IMR-90 (cell line): ENCODE data around the gene PDE11A.
"Not testable (repeated sequence)": the region's sequence is repeated elsewhere in the genome, so short reads cannot be mapped to it uniquely, and the experiment has no call there.

Source experiments
- BHLHE40 ChIP-seq: fragments of 150-350 bp; IDR thresholded peaks from 2 replicates; pipeline ENCODE4 v1.6.1; 2016; ENCODE audit warnings: mild to moderate bottlenecking, low read depth, low read length
- CEBPB ChIP-seq: IDR thresholded peaks from 2 replicates; pipeline ENCODE4 v1.6.1; 2012; ENCODE audit warnings: low read depth, low read length, improper control_type of control experiment
- CHD1 ChIP-seq: IDR thresholded peaks from 2 replicates; pipeline ENCODE4 v1.6.1; 2012; ENCODE audit warnings: low read depth, low read length, improper control_type of control experiment
- FOS ChIP-seq: fragments of 150-350 bp; IDR thresholded peaks from 2 replicates; pipeline ENCODE4 v1.6.1; 2016; ENCODE audit warnings: low read depth, low read length
- MAFK ChIP-seq: IDR thresholded peaks from 2 replicates; pipeline ENCODE4 v1.6.1; 2012; ENCODE audit warnings: low read depth, low read length, improper control_type of control experiment
- NFE2L2 ChIP-seq: fragments of 150-350 bp; IDR thresholded peaks from 2 replicates; pipeline ENCODE4 v1.6.1; 2016; ENCODE audit warnings: low read depth, mild to moderate bottlenecking, low read length
- POLR2A ChIP-seq: IDR thresholded peaks from 2 replicates; pipeline ENCODE4 v1.6.1; 2012; ENCODE audit warnings: mild to moderate bottlenecking, low read depth, low read length
- RCOR1 ChIP-seq: IDR thresholded peaks from 2 replicates; pipeline ENCODE4 v1.6.1; 2012; ENCODE audit warnings: mild to moderate bottlenecking, low read length, improper control_type of control experiment; ENCODE audit not compliant: insufficient replicate concordance
- TF ChIP-seq, protein P1 (sequence below): conservative IDR thresholded peaks from 2 replicates; pipeline ENCODE4 v1.5.1; 2012; ENCODE audit warnings: mild to moderate bottlenecking, low read depth, low read length, improper control_type of control experiment
- TF ChIP-seq, protein P2 (sequence below): fragments of 150-350 bp; IDR thresholded peaks from 2 replicates; pipeline ENCODE4 v1.6.1; 2016; ENCODE audit warnings: low read depth, mild to moderate bottlenecking, low read length, moderate library complexity, borderline replicate concordance

DNA sequence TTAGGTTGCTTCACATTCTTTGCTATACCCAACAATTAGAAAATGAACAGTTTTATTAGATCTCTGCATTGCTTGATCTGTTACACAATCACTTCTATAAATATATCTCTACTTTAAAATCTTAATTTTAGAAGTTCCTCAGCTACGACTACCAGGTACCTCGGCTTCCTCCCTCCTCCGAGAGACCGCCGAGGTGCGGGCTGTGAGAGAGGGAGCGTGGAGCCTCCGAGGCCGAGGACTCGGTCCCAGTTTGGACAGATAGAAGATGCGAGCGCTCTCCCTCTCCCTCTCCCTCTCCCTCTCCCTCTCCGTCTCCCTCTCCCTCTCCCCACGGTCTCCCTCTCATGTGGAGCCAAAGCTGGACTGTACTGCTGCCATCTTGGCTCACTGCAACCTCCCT, 128.0 kb downstream of the PDE11A start:
- TF ChIP-seq, protein P1, sequence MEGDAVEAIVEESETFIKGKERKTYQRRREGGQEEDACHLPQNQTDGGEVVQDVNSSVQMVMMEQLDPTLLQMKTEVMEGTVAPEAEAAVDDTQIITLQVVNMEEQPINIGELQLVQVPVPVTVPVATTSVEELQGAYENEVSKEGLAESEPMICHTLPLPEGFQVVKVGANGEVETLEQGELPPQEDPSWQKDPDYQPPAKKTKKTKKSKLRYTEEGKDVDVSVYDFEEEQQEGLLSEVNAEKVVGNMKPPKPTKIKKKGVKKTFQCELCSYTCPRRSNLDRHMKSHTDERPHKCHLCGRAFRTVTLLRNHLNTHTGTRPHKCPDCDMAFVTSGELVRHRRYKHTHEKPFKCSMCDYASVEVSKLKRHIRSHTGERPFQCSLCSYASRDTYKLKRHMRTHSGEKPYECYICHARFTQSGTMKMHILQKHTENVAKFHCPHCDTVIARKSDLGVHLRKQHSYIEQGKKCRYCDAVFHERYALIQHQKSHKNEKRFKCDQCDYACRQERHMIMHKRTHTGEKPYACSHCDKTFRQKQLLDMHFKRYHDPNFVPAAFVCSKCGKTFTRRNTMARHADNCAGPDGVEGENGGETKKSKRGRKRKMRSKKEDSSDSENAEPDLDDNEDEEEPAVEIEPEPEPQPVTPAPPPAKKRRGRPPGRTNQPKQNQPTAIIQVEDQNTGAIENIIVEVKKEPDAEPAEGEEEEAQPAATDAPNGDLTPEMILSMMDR: not testable (repeated sequence)
- TF ChIP-seq MAFK, FOS, RCOR1, BHLHE40, NFE2L2, POLR2A, CHD1, CEBPB: not testable (repeated sequence)
- TF ChIP-seq, protein P2, sequence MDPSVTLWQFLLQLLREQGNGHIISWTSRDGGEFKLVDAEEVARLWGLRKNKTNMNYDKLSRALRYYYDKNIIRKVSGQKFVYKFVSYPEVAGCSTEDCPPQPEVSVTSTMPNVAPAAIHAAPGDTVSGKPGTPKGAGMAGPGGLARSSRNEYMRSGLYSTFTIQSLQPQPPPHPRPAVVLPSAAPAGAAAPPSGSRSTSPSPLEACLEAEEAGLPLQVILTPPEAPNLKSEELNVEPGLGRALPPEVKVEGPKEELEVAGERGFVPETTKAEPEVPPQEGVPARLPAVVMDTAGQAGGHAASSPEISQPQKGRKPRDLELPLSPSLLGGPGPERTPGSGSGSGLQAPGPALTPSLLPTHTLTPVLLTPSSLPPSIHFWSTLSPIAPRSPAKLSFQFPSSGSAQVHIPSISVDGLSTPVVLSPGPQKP: not testable (repeated sequence)
